HG03097 (cell line): ENCODE measurements around the gene MRC1.

Source experiments
- ATAC-seq: cut with Tn5 transposase; IDR thresholded peaks from one replicate; pipeline ENCODE4 v1.9.1; 2021; ENCODE audit not compliant: unreplicated experiment, low FRiP score

The MRC1 gene

DNA sequence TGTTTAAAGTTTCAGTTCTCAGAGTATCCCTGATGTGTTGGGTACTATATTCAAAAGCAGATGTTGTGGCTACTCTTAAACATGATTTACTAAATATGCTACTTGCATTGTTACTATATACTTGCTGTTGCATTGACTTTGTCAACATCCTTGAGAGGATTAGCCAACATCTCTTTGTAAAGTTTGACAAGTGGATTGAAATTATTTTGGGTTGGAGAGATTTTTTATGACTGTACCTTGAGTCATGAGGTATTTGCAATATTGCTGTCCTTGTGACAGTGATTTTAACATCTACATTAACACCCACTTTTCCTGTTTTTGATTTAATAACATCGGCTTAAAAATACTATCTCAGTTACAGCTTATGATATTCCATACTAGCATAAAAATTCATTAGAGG, 31.9 kb downstream of the MRC1 start:
- ATAC-seq, result no peak

DNA sequence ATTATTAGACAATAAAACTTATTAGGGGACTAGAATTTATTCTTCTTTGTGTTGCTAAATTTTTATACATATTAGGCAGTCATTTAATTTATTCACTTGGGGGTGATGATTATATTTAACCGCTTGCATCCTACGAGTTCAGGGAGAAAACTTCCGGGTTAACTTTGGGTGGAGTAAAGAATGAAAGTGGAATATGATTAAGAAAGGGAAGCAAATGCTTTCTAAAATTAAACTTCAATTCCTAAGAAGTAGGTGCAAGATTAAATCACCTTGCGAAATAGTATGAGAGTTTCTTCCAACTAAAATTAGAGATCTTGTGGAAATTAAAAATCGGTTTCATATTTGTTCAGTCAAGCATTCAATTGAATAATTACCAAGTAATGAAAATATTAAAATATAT, 33.5 kb downstream of the MRC1 start:
- ATAC-seq, result no peak

DNA sequence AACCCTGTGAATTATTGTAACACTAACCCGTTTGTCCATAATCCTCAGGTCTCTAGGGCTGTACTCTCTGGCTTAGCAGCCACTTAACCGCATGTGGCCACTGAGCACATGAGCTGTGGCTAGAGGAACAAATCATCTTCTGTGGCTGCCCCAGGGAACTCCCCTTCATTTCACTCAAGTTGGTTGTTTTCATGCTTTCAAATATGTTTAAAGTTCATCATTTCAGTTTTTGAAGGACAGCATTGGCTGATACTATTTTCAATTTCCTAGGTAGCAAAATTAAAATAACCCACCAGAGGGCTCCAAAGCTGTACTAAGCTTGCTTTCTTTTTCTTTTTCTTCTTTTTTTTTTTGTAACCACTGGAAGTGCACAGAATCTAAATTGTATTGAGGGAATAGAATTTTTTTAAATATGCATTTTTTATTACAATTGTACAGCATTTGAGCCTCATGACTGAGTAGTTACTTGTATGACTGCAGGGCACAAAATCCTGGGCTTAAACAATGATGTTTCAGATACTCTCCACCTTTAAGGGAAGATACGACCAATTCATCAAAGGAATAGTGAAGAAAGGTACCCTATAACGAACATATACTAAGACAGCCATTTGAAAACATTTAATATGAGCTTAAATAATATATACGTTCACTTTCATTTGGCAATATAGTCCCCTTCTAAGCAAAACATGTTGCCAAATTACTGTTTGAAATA, 38.6 kb downstream of the MRC1 start:
- no peak for ATAC-seq

DNA sequence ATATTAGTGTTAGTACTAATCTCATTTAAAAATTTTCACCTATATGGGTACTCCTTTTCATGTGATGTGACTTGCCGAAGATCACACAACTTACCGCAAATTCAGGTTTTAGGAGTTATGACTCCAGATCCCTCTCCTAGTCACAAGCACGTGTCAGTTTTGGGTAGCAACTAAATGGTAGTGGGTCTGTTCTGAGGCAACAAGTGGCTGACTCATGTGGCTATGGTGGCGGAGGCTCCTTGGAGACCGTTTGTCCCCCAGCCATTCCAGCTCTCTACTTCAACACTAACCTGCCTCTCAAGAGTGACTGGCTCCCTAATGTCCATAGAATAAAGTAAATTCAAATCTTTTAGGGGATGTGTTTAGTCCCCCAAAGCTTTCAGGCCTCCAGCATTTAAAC, 39.5 kb downstream of the MRC1 start:
- ATAC-seq, result no peak

DNA sequence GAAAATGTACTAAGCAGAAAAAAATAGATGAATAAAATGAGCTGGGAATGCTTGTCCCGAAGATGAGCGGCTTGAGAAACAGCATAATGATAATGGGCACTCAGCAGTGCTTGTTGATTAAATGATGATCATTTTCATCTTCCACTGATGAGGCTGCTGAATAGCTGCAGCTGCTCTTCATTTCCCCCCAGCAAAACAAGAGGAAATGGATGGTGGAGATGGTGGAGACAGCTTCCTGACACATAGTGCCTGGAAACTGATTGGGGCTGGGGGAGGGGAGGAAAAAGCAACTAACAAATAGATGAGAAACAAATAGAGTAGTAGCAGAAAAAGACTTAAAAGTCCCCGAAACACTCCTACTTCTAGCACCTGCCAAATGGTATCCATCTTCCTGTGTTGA, 41.4 kb downstream of the MRC1 start:
- ATAC-seq, result no peak

DNA sequence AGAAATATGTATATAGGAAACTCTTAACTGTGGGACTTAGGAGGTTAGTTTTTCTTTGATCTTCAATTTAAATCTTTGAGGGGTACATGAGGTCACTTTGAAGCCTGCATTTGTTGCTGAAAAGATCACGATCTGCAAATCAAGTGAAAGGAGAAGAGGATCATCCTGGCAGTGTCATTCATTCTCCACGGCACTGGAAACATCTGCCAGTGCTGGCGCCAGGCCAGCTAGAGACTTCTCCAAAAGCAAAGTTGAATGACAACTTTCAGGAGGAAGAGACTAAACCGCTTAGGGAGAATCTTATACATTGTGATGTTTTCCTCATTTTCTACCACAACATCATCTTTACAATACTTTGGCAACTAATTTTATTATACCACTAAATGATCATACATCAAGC, 42.5 kb downstream of the MRC1 start:
- ATAC-seq, result no peak

DNA sequence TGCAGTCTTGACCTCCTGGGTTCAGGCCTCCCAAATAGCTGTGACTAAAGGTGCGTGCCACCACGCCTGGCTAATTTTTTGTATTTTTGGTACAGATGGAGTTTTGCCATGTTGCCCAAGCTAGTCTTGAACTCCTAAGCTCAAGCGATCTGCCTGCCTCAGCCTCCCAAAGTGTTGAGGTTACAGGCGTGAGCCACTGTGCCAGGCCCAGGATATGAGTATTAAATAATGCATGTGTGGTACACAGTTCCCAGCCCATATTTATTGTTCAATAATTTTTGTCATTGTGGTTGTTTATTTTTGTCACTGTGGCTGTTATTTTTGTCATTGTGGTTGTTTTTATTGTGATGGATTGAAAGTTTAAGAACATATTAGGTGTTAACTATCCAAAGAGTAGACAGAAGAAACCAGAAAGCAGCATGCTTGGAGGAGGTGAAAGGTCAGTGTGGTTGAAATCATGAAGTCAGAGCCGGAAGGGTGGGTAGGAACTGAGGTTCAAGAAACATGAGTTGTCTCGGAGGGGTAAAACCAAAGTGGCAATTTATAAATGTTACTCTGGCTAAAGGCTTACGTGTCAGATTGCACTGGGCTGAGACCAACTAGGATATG, 45.0 kb downstream of the MRC1 start:
- ATAC-seq, result no peak

DNA sequence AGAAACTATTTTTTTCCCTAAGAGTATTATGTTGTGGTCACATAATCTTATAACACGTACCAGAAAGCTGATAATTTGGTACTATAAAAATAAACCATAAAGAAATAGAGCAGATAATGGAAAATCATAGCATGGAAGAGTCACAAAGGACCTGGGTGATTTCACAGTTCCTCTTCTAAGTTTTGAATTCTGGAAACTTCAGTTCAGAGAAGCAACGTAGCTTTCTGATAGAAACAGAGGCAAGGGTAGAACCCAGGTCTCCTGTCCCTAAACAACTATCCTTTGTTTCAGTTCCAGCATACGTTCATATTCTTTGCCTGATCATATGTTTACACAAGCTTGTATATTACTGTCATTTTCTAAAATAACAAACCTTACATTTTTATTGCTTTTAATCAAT, 47.9 kb downstream of the MRC1 start:
- ATAC-seq, result no peak

DNA sequence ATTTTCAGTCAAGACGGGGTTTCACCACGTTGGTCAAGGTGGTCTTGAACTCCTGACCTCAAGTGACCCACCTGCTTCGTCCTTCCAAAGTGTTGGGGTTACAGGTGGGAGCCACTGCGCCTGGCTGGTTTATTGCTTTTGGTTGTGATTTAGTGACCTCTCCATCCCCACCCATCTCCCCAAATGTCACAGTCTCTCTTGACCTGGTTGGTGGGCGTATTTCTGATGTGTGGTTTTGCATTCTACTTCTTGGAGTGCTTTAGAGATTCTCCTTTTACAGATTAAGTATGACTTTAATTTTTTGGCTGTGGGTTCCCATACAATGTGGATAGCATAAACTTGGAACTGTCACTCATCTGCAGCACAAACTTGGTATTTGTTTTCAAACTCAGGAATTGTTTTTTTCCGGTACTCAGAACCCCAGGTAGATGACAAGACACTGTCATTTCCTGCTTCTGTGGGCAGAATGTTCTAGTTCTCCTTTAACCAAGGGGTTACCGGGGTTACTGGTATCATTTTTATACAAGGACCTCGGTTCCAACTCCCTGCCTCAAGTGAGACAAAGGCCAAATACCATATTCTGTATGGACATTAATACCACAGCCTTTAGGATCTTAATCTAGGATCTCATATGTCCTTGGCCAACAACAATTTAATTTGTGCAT, 50.5 kb downstream of the MRC1 start:
- ATAC-seq, result no peak

DNA sequence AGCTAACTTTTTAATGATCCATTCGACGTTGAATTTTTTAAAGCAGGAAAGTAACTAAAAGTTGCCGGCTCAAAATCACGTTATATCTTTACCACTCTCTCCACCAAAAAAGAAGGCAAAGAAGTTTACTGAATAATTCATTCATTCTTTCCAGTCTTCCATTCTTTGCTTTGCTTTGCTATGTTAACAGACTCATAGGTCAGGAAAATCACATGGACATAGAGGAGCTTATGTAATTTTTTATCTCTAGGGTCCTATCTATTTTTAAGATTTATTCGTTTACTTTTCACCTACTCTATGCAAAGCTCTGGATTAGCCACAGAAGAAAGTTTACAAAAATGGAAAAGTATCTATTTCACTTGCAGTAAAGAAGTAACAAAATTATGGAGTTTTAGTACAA, 52.6 kb downstream of the MRC1 start:
- no peak for ATAC-seq

DNA sequence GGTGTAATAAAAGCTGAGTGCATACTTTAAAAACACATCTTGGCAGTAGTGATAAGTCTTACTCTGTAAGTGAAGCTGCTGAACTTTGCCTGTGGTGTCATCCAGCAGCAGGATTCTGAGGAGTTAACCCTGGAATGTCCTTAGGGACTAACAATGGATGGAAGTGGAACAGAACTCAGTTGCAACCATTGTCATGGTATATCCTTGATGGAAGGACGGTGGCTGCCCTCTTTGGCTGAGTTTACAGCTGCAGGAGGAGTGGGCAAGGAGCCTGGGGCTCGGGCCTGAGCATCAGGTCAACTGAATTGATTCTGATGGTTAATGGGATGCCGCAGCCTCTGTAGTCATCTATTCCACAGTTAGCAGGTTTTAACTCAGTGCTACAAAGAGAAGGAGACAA, 56.2 kb downstream of the MRC1 start:
- no peak for ATAC-seq

DNA sequence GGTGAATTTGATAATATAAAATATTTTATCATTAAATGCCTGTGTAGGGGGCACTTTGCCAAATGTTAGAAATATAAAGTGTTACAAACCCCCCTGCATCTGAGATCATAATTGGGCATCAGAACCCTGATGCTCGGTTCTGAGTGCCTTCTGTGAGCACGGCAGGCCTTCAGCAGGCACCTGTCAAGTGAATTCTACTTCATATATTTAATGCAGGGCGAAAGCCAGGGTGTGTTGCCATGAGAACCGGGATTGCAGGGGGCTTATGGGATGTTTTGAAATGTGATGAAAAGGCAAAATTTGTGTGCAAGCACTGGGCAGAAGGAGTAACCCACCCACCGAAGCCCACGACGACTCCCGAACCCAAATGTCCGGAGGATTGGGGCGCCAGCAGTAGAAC, 57.2 kb downstream of the MRC1 start:
- no peak for ATAC-seq

DNA sequence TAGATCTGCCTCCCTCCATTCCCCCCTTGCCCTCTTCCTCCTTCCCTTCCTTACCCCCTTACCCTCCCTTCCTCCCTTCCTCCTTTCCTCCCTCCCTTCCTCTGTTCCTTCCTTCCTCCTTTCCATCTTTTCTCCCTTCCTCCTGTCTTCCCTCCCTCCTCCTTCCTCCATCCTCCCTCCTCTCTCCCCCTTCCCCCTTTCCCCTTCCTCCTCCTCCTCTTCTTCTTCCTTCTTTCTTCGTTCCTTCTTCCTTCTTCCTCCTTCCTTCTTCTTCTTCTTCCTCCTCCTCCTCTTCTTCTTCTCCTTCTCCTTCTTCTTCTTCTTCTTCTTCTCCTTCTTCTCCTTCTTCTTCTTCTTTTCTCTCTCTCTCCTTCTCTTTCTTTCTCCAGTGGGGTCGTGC, 57.9 kb downstream of the MRC1 start:
- no peak for ATAC-seq

DNA sequence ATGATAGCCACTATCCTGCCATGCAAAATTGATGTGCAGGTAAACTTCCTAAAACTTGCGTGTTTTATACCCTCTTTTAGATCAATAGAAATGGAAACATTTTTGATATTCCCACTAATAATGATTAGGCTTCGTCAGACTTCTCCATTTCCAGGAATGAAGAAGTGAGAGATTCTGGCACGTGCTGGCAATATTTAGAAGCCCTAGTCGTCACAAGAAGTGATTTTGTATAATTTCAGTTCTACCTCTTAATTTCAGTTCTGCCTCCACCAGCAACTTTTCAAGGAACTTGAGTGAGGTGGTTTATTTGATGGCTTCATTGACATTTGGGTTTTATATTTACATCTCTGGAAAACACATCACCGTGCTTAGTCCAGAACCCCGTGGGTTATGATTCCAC, 61.9 kb downstream of the MRC1 start:
- no peak for ATAC-seq

DNA sequence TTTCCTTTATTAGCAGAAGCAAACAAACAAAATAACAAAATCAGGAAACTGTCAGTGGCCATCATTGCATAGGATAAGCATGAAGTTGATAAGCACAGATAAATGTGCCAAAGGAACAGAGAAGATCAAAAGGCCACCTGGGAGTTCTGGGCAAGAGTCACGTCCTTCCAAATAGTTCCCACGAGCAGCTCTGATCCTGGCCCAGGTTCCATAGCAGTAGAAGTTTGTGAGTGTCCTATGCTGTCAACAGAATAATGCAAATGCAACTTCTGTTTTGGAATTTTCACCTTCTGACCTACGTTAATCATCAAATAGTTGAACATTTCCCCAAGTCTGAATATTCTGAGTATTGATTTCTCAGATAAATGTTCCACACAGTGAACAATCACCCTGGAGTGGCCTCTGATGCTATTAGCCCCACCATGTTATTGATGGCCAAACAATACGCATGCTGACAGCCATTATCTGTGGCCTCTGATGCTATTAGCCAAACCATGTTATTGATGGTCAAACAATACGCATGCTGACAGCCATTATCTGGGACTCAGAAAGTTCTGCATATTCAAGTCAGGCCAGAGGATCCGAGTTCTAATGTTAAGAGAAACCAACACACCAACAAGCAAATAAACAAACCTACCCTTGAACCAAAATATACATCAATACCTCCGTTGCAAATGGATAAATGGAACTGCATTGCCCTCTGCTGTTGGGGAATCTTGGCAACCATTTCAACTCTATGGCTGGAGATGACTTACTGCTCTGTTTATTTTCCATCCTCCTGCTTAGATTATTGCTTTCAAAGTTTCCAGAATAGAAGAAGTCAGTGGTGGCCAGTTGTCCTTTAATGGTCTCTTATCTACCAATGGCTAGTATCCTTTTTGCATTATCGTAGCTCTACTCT, 63.3 kb downstream of the MRC1 start:
- no peak for ATAC-seq

DNA sequence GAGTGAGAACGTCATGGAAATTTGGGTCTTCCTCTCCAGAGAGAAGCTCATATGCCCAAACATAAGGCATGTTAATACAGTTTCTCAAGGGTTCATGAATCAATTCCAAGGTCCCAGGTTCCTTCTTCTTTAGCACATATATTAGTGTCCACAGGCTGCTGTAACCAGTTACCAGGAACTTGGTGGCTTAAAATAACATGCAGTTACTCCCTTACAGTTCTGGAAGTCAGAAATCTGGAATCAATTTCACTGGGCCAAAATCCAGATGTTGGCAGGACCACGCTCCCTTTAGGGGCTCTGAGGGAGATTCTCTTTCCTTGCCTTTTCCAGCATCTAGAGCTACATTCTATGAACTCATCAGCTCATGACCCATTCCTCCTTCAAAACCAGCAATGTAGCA, 64.8 kb downstream of the MRC1 start:
- ATAC-seq, result no peak

DNA sequence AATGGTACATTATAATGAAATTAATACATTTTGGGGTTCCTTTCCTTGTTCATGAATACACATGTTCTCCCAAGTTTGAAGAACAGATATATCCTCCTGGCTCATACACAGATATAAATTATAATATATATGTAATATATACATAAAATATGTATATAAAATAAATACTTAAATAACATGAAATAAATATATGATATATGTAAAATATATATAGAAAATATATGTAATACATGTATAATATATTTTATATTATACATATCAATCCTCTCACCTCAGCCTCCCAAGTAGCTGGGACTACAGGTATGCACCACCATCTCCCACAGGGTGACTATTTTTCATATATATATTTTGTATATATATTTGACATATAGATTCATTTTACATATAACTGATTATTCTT, 68.0 kb downstream of the MRC1 start:
- no peak for ATAC-seq

DNA sequence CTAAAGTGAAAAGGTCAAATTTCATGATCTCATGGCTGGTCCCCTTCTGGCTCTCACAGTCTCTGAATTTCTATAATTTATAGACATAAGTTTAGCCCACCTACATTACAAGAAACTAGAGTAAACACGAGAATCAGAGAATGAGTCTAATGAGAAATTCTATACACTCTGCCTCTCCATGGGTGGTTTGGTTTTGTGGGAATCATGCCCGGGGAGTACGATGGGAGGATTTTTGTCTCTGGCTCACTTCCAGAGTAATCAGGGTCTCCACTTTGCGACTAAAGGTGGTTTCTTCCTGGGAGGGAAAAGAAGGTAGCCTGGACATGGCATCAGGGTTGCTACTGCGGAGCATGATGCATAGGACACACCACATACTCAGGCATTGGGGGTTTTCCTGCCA, 69.7 kb downstream of the MRC1 start:
- ATAC-seq, result no peak

DNA sequence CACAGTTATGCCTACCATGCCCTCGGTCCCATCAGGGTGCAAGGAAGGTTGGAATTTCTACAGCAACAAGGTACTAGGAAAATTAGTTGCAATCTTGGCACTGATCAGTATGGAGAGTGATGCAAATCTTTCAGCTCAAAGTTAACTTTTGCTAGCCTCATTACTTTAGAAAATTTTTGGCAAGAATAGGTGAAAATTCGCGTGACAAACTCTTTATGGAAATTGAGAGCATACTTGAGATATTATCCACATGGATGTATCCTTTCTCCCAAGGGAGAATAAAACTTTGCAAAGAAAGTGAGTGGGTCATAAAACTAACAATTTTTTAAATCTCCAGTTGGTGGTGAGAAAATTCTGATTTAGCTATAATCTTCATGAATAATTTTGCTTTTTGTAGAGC, 71.5 kb downstream of the MRC1 start:
- no peak for ATAC-seq

DNA sequence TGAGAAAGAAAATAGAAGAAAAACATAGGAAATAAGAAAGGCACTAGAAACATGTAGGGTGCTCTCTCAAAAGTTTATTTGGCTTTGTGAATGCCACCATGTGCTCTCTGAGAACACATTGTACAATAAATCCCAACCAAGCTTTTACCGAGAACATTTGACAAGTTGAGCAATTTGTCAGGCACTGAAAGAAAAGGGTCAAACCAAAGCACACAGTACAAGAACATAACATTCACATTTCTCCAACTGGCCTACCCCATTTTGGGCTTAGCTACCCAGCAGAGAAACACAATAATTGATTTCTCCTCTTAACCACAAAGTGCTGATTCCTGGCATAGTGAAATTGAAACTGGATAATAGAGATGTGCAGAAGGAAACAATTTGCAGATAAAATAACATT, 73.4 kb downstream of the MRC1 start:
- no peak for ATAC-seq

DNA sequence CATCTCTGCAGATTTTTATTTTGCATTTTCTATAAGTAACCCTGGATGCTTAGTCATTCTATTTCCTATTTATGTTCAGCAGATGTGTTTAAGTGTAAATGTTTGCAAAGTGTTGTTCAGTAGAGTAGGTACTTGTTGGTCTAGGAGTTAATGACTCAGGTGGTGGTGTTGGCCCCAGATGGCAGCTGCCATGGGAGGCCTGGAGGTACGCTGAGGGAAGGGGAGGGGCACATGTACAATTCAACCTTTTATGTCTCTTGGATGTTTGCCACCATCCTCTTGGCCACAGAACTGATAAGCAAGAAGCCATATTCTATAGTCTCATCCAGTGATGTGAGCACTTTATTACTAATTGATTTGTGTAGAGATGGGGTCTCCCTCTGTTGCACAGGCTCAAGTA, 74.5 kb downstream of the MRC1 start:
- no peak for ATAC-seq
